GM12873 (cell line): ENCODE data around the gene MGST1.

Source experiments
- TF ChIP-seq, protein P1 (sequence below): IDR thresholded peaks from 2 replicates; pipeline ENCODE4 v1.5.1; 2012; ENCODE audit warnings: low read depth, mild to moderate bottlenecking, moderate library complexity, low read length, control low read depth; ENCODE audit not compliant: insufficient read depth; ENCODE audit errors: missing control alignments

MGST1 gene

DNA sequence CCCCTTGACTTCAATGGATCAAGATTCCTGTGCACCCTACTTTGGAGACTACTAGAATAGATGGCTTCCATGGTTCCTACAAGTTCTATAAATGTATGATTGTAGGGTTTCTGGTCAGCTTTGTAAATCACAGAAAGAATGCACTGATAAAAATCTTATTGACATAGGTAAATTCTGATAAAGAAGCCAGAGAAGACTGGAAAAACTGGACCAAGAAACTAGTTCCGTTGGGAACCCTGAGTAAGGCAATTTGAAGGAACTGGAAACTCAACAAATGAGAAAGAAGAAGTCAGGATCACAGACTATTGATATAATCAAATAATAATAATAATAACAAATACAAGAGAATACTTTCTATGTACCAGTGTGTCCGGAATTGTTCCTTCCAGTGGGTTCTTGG, 15.4 kb upstream of the MGST1 start:
- TF ChIP-seq, protein P1, sequence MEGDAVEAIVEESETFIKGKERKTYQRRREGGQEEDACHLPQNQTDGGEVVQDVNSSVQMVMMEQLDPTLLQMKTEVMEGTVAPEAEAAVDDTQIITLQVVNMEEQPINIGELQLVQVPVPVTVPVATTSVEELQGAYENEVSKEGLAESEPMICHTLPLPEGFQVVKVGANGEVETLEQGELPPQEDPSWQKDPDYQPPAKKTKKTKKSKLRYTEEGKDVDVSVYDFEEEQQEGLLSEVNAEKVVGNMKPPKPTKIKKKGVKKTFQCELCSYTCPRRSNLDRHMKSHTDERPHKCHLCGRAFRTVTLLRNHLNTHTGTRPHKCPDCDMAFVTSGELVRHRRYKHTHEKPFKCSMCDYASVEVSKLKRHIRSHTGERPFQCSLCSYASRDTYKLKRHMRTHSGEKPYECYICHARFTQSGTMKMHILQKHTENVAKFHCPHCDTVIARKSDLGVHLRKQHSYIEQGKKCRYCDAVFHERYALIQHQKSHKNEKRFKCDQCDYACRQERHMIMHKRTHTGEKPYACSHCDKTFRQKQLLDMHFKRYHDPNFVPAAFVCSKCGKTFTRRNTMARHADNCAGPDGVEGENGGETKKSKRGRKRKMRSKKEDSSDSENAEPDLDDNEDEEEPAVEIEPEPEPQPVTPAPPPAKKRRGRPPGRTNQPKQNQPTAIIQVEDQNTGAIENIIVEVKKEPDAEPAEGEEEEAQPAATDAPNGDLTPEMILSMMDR = no peak

DNA sequence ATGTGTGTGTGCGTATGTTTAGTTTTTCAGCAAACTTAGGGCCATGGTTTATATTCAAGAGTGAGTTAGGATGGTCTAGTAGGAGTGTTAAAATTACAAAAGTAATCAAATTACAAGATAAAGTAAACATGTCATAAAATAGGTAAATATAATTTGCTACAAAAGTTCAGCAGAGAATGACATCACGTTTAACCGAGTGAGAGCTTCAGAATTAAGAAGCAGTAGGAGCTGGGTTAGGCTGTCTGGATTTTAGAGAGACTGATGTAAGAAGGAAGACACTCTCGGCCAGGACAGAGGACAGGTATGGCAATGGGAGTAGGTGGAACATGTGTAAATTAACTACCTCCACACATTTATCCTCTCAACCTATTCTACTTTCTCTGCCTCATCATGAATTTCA, 11.6 kb upstream of the MGST1 start:
- TF ChIP-seq, protein P1 = no peak

DNA sequence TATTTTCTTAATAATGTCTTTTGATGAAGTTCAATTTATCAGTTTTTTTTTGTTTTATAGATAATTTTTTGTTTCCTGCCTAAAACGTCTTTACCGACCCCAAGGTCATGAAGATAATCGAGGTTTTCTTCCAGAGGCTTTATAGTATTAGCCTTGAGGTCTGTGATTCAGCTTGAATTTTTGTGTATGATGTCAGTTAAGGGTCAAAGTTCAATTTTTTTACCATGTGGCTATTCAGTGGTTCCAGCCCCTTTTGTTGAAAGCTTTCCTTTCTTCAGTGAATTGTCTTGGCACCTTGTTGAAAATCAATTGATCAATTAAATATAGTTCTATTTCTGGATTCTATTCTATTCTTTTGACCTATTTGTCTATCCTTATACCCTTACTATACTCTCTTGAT, 3.2 kb upstream of the MGST1 start:
- TF ChIP-seq, protein P1 = no peak

DNA sequence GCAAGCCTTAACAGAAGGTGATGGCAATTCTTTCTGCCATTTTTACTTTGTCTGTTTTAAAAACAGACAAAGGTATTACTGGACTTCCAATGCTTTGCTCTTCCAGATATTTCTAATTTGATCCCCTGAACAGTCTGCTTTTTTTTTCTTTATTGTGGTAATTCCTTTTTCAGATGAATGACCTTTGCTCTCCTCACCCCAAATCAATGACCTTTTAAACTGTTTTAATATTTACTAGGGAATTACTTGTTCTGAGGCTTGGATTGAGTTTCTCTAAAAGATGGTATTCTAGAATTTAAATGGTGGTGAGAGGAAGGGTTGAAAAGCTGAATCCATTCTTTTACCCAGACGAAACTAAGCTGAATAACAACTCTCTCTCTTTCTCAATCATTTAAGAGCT, 2.3 kb upstream of the MGST1 start:
- TF ChIP-seq, protein P1 = no peak

DNA sequence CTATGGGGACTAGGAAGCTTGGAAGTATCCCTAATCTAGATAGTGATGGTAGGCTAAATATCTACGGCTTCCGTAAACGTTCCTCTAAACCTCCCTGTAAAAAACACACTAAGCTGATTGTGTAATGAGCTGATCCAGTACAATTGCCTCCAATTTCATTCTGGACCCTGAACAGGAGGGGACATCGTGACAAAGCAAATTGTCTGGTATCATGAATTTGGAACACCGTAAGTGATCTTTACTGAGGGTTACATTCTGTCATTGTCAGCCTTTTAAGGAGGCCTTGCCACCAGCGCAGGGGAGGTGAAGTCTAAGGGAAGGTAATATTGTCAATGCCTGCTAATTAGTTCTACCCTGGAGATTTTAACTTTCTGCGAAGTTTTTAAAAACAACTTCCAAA, 487 bp upstream of the MGST1 start:
- TF ChIP-seq, protein P1 = no peak

DNA sequence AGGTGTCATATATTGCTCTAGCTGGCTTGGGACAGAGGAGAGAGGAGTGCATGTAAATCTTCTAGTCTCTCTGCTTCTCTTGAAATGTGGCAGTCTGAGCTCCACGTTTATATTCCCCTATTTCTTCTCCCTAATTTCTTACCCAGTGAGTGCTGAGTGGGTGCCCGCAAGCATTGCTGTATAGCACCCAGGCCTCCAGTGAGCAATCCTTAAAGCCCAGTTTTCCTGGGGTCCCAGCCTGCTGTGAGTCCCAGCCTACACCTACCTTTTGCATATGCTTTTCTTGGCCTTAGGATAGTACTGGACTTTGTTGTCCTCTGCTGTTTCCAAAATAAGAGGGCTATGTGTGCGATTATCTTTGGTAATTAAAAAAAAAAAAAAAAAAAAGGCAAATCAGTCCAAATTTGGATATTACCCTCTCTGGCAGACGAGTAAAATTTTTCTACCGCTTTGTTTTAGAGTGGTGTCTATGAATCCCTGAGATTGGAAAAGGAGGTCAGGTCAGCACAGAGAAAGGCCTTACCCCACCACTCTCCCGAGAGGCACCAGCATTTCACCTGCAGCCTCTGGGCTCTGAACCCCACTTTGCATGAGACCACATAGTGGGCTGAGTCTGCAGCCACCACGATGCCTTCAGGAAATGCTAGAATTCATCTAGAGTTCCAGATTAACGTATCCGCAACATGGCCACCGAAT, 1.1 kb downstream of the MGST1 start:
- TF ChIP-seq, protein P1 = no peak

DNA sequence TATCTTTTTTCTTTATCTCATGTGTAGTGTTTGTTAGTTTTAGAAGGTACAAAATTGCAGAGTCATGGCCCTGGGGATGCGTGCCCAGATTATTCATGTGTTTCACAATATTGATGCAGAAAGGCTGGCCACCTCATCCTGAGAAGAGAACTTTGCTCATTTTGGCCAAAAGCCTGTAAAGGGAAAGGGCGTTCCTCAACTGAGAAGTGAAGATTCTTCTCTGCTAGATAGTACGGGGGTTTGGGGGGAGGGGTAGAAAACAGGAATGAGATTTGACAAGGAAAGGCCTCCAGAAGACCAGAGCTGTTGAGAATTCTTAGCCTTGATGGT, 1.7 kb downstream of the MGST1 start:
- TF ChIP-seq, protein P1 = no peak
